B cell (primary cell): ENCODE measurements around the gene RNPEP. TPM values are rescaled to one million over a fixed set of nuclear protein-coding genes. Genes with fewer than 3 reads are reported as not detected.

Experiments used
- ATAC-seq: fragments of 200-7000 bp; cut with Tn5 transposase; one replicate; pipeline ENCODE4 v1.10.0; 2021; ENCODE audit warnings: low read depth, mild to moderate bottlenecking, moderate number of reproducible peaks, moderate library complexity
- CTCF ChIA-PET: fragments of 350-600 bp; sonication (Branson Sonifier 250); formaldehyde crosslinking; loops from one replicate; lab custom pipeline; 2021; ENCODE audit warnings: antibody characterized with exemption, inconsistent platforms; lab: Charles Lee
- POLR2A ChIA-PET: fragments of 350-600 bp; sonication (Branson Sonifier 250); formaldehyde crosslinking; loops from one replicate; lab custom pipeline; 2021; ENCODE audit warnings: antibody characterized with exemption; lab: Charles Lee
- DNase-seq: peaks from one replicate; pipeline ENCODE4 v3.0.0; 2013
- H2AFZ ChIP-seq: 2 replicates; pipeline ENCODE4 v1.6.1; 2012; ENCODE audit warnings: mild to moderate bottlenecking, low read depth, low read length; ENCODE audit not compliant: insufficient read depth, poor library complexity, severe bottlenecking
- H3K27ac ChIP-seq, 2 donors: 1 replicate in 1 of 2; 2 replicates in 1 of 2; pipeline ENCODE4 v1.5.1; 2012 to 2013; ENCODE audit warnings: low read length in 2 of 2, mild to moderate bottlenecking in 2 of 2, moderate library complexity in 1 of 2
- H3K27me3 ChIP-seq, 4 experiments: fragments of 200-600 bp in 1 of 4; sonication (generic) in 1 of 4; replicated peaks in 1 of 4; 1 replicate in 2 of 4; 2 replicates in 2 of 4; pipeline versions ENCODE4 v1.6.1 to v1.7.0; 2013 to 2016; ENCODE audit warnings: low read length in 3 of 4, mild to moderate bottlenecking in 2 of 4, mixed read lengths in 1 of 4, moderate library complexity in 1 of 4; ENCODE audit not compliant: insufficient read depth in 4 of 4, control insufficient read depth in 3 of 4; ENCODE audit errors: control extremely low read depth in 1 of 4
- H3K36me3 ChIP-seq, 2 experiments: replicated peaks in 1 of 2; 1 replicate in 1 of 2; 2 replicates in 1 of 2; pipeline versions ENCODE4 v1.6.1 to v1.7.1; 2013; ENCODE audit warnings: low read length in 1 of 2; ENCODE audit not compliant: insufficient read depth in 2 of 2, control insufficient read depth in 1 of 2; ENCODE audit errors: control extremely low read depth in 1 of 2, extremely low read depth in 1 of 2
- H3K4me1 ChIP-seq, 2 donors: fragments of 200-600 bp in 1 of 2; sonication (generic) in 1 of 2; 1 replicate in 1 of 2; 2 replicates in 1 of 2; pipeline versions ENCODE4 v1.5.1 to v1.6.1; 2013 to 2017; ENCODE audit warnings: low read length in 2 of 2; ENCODE audit not compliant: control insufficient read depth in 2 of 2, insufficient read depth in 2 of 2
- H3K4me2 ChIP-seq: replicated peaks from 2 replicates; pipeline ENCODE3; 2012; ENCODE audit warnings: mild to moderate bottlenecking, low read depth, low read length; ENCODE audit not compliant: poor library complexity, severe bottlenecking
- H3K4me3 ChIP-seq, 5 experiments: fragments of 200-600 bp in 1 of 5; sonication (generic) in 1 of 5; 1 replicate in 3 of 5; 2 replicates in 2 of 5; pipeline versions ENCODE4 v1.5.1 to v1.7.0; 2011 to 2016; ENCODE audit warnings: low read length in 4 of 5, mild to moderate bottlenecking in 4 of 5, low read depth in 2 of 5, control low read depth in 1 of 5, moderate library complexity in 1 of 5; ENCODE audit not compliant: insufficient read depth in 1 of 5; ENCODE audit errors: control extremely low read depth in 1 of 5, extremely low read depth in 1 of 5
- H3K79me2 ChIP-seq: fragments of 200-600 bp; sonication (generic); one replicate; pipeline ENCODE4 v1.6.0; 2016; ENCODE audit warnings: low read length; ENCODE audit not compliant: control insufficient read depth, insufficient read depth
- H3K9ac ChIP-seq: fragments of 200-600 bp; sonication (generic); 2 replicates; pipeline ENCODE4 v1.6.1; 2017; ENCODE audit warnings: mild to moderate bottlenecking, low read length, moderate library complexity
- H3K9me3 ChIP-seq, 3 donors: one replicate each; pipeline versions ENCODE4 v1.6.1 to v1.7.1; 2013; ENCODE audit warnings: low read length in 2 of 3; ENCODE audit not compliant: control insufficient read depth in 2 of 3, insufficient read depth in 1 of 3; ENCODE audit errors: control extremely low read depth in 1 of 3
- H4K20me1 ChIP-seq: 2 replicates; pipeline ENCODE4 v1.6.0; 2012; ENCODE audit warnings: mild to moderate bottlenecking, low read length; ENCODE audit not compliant: insufficient read depth, control insufficient read depth, poor library complexity, severe bottlenecking
- H3K27ac Mint-ChIP-seq: one replicate; pipeline ENCODE4 v1.8.0; 2021; ENCODE audit warnings: mixed read lengths
- H3K27me3 Mint-ChIP-seq: one replicate; pipeline ENCODE4 v1.8.0; 2021; ENCODE audit warnings: mixed read lengths
- H3K4me1 Mint-ChIP-seq: one replicate; pipeline ENCODE4 v1.8.0; 2021; ENCODE audit warnings: mixed read lengths
- H3K4me3 Mint-ChIP-seq: one replicate; pipeline ENCODE4 v1.8.0; 2021; ENCODE audit warnings: mixed read lengths
- H3K9me3 Mint-ChIP-seq: one replicate; pipeline ENCODE4 v1.8.0; 2022; ENCODE audit warnings: mixed read lengths; ENCODE audit not compliant: insufficient read depth
- EZH2 ChIP-seq: IDR thresholded peaks from 2 replicates; pipeline ENCODE4 v1.6.1; 2012; ENCODE audit warnings: borderline replicate concordance, low read depth, mild to moderate bottlenecking, moderate library complexity, low read length; ENCODE audit not compliant: insufficient read depth, poor library complexity, severe bottlenecking
- WGBS: methylation state at CpG from one replicate; pipeline ENCODE4 v1.1.5; 2013; ENCODE audit warnings: missing lambda C conversion rate; ENCODE audit not compliant: insufficient coverage; 5-methylcytosine and 5-hydroxymethylcytosine counted together
- intact Hi-C: fragments of 100-400 bp; cut with micrococcal nuclease; formaldehyde crosslinking; loops from one replicate; pipeline ENCODE4 v1.10.0; 2022
- polyA plus RNA-seq: library from polyadenylated mRNA; depleted of rRNA; stranded (reverse); fragments of >200 nt; gene quantifications from 2 replicates; pipeline ENCODE4 v1.2.3, GENCODE V29; 2012
- total RNA-seq, 2 donors: library from RNA; stranded (reverse); fragments of 120-200 nt in 1 of 2; gene quantifications; 1 replicate in 1 of 2; 2 replicates in 1 of 2; pipeline versions ENCODE4 v1.2.3 to v1.2.4, GENCODE V29; 2013 to 2022
- TF ChIP-seq, protein P1 (sequence below): fragments of 200-600 bp; IDR thresholded peaks from one replicate; pipeline ENCODE4 v1.8.0; 2022; ENCODE audit warnings: antibody characterized with exemption, mild to moderate bottlenecking

The RNPEP gene
- total and polyA plus RNA-seq, 2 donors (not counting 1 experiment from before 2014, with no cell fraction given), result 28.9 to 42.9 TPM

DNA sequence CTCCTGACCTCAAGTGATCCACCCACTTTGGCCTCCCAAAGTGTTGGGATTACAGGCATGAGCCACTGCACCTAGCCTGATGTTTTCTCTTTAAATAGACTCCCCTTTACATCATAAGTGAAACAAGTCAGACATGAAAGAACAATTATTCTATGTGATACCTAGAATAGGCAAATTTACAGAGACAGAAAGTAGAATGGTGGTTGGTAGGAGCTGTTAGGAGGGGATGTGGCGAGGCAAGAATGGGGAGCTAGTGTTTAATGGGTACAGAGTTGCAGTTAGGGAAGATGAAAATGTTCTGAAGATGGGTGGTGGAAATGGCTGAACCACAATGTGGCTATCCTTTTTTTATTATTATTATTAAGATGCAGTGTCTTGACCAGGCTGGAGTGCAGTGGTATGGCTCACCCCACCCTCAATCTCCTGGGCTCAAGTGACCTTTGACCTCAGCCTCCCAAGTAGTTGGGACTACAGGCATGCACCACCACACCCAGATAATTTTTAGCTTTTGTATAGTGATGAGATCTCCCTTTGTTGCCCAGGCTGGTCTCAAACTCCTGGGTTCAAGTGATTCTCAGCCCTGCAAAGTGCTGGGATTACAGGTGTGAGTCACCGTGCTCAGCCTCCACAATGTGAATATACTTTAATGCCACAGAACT lies 56.4 kb downstream of the RNPEP start:
- ChIA-PET POLR2A (no interaction called here), CTCF (no interaction called here)
- H3K4me1 Mint-ChIP-seq, result no peaks in the 10 kb centered on the region
- no peak overlapping the region for H3K27ac Mint-ChIP-seq
- H3K4me3 Mint-ChIP-seq, result no peak overlapping the region
- no peak for ATAC-seq
- no peaks in the 10 kb centered on the region for H3K9me3 Mint-ChIP-seq
- Histone ChIP-seq H2AFZ (no peak overlapping the region), H3K9me3 (no peaks in the 10 kb centered on the region), H3K4me3 (no peak overlapping the region), H3K79me2 (no peaks in the 10 kb centered on the region), H3K4me2 (no peak overlapping the region), H4K20me1 (no peaks in the 10 kb centered on the region), H3K9ac (no peak overlapping the region), H3K36me3 (no peaks in the 10 kb centered on the region), H3K27me3 (no peaks in the 10 kb centered on the region), H3K27ac (no peak overlapping the region), H3K4me1 (no peaks in the 10 kb centered on the region)
- 88% methylated on average over 1 of the region's 2 CpGs for WGBS
- intact Hi-C loops, result no loop called here
- H3K27me3 Mint-ChIP-seq, result peaks cover 7% of the 10 kb centered on the region
- no peak for TF ChIP-seq EZH2
- TF ChIP-seq, protein P1, sequence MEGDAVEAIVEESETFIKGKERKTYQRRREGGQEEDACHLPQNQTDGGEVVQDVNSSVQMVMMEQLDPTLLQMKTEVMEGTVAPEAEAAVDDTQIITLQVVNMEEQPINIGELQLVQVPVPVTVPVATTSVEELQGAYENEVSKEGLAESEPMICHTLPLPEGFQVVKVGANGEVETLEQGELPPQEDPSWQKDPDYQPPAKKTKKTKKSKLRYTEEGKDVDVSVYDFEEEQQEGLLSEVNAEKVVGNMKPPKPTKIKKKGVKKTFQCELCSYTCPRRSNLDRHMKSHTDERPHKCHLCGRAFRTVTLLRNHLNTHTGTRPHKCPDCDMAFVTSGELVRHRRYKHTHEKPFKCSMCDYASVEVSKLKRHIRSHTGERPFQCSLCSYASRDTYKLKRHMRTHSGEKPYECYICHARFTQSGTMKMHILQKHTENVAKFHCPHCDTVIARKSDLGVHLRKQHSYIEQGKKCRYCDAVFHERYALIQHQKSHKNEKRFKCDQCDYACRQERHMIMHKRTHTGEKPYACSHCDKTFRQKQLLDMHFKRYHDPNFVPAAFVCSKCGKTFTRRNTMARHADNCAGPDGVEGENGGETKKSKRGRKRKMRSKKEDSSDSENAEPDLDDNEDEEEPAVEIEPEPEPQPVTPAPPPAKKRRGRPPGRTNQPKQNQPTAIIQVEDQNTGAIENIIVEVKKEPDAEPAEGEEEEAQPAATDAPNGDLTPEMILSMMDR, result no peak
- DNase-seq, result no peak

DNA sequence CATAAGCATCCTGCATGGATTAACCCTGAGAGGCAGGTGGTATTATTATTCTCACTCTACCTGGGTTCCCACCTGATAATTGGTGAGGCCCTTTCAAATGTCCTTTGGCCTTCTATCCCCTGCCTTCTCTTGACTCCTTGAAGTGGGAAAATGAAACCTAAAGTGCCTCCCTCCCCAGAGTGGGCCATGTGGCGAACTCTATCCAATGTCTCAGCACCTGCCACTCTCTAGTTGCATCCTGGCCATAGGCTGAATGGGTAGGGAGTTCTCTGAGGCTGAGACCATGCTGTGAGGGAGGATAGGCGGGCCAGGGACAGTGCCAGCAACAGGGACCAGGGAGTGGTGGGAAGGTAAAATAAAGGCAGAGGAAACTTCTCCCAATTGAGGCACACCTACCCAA lies 63.3 kb downstream of the RNPEP start:
- Mint-ChIP-seq H3K27ac (no peak overlapping the region), H3K27me3 (peaks cover 9% of the 10 kb centered on the region), H3K4me1 (no peaks in the 10 kb centered on the region), H3K9me3 (no peaks in the 10 kb centered on the region), H3K4me3 (no peak overlapping the region)
- Histone ChIP-seq H2AFZ (no peak overlapping the region), H3K79me2 (no peaks in the 10 kb centered on the region), H3K9ac (no peak overlapping the region), H3K36me3 (no peaks in the 10 kb centered on the region), H3K27ac (no peak overlapping the region), H4K20me1 (no peaks in the 10 kb centered on the region), H3K9me3 (no peaks in the 10 kb centered on the region), H3K27me3 (peaks cover 0 to 3% (median 0%) of the 10 kb centered on the region in 4 experiments), H3K4me1 (no peaks in the 10 kb centered on the region), H3K4me2 (no peak overlapping the region), H3K4me3 (no peak overlapping the region)
- ChIA-PET CTCF (no interaction called here), POLR2A (no interaction called here)
- intact Hi-C loops, result no loop called here
- no peak for DNase-seq
- WGBS, result no CpG with 5 or more reads among the region's 2 CpGs
- no peak for TF ChIP-seq EZH2
- TF ChIP-seq, protein P1, result no peak
- ATAC-seq, result no peak
